WTC11 (cell line): ENCODE data around the gene PLXNA2. TPM values are rescaled to one million over a fixed set of nuclear protein-coding genes. Genes with fewer than 3 reads are reported as not detected.

Experiments
- ATAC-seq: fragments of 200-7000 bp; cut with Tn5 transposase; 2 replicates; pipeline ENCODE4 v1.10.0; 2021; ENCODE audit warnings: mild to moderate bottlenecking, moderate library complexity
- CTCF ChIA-PET: fragments of 300-600 bp; sonication (Branson Sonifier 250); formaldehyde crosslinking; loops from one replicate; lab custom pipeline; 2021; ENCODE audit warnings: antibody characterized with exemption; lab: Charles Lee
- POLR2A ChIA-PET: fragments of 350-600 bp; sonication (Branson Sonifier 250); formaldehyde crosslinking; loops from one replicate; lab custom pipeline; 2021; ENCODE audit warnings: antibody characterized with exemption; lab: Charles Lee
- DNase-seq: peaks from one replicate; pipeline ENCODE4 v3.0.0; 2021; ENCODE audit warnings: low spot score
- H3K27ac Mint-ChIP-seq: 2 replicates; pipeline ENCODE4 v1.8.0; 2021; ENCODE audit warnings: mixed read lengths
- H3K27me3 Mint-ChIP-seq: 2 replicates; pipeline ENCODE4 v1.8.0; 2021; ENCODE audit warnings: low read depth, mild to moderate bottlenecking, moderate library complexity, mixed read lengths
- H3K36me3 Mint-ChIP-seq: 2 replicates; pipeline ENCODE4 v1.8.0; 2021; ENCODE audit warnings: mixed read lengths
- H3K4me1 Mint-ChIP-seq: 2 replicates; pipeline ENCODE4 v1.8.0; 2022; ENCODE audit warnings: mixed read lengths
- H3K4me3 Mint-ChIP-seq: 2 replicates; pipeline ENCODE4 v1.8.0; 2021; ENCODE audit warnings: mild to moderate bottlenecking, moderate library complexity, mixed read lengths
- H3K9me3 Mint-ChIP-seq: 2 replicates; pipeline ENCODE4 v1.8.0; 2021; ENCODE audit warnings: mixed read lengths
- ATF2 ChIP-seq: sonication (generic); formaldehyde crosslinking; IDR thresholded peaks from 2 replicates; pipeline ENCODE4 v1.8.1; 2022; ENCODE audit warnings: low read depth, missing genetic modification reagents, borderline replicate concordance
- E2F1 ChIP-seq: sonication (generic); formaldehyde crosslinking; IDR thresholded peaks from 2 replicates; pipeline ENCODE4 v1.8.0; 2022; ENCODE audit warnings: mild to moderate bottlenecking, missing genetic modification reagents
- ELF4 ChIP-seq: sonication (generic); formaldehyde crosslinking; IDR thresholded peaks from 2 replicates; pipeline ENCODE4 v1.8.1; 2022; ENCODE audit warnings: low read depth, mild to moderate bottlenecking, moderate library complexity, missing genetic modification reagents
- ERG ChIP-seq: fragments of 250-450 bp; sonication (Bioruptor Pico); IDR thresholded peaks from 2 replicates; pipeline ENCODE4 v1.8.0; 2021; ENCODE audit warnings: mild to moderate bottlenecking
- HMGXB4 ChIP-seq: sonication (generic); formaldehyde crosslinking; IDR thresholded peaks from 2 replicates; pipeline ENCODE4 v1.8.1; 2023; ENCODE audit warnings: mild to moderate bottlenecking, moderate library complexity, missing genetic modification reagents
- KAT7 ChIP-seq: sonication (generic); formaldehyde crosslinking; IDR thresholded peaks from 2 replicates; pipeline ENCODE4 v1.8.1; 2023; ENCODE audit warnings: missing genetic modification reagents, mild to moderate bottlenecking, borderline replicate concordance
- MXD4 ChIP-seq: fragments of 250-450 bp; sonication (Bioruptor Pico); IDR thresholded peaks from 2 replicates; pipeline ENCODE4 v1.8.0; 2021; ENCODE audit warnings: mild to moderate bottlenecking, moderate library complexity, borderline replicate concordance
- RORB ChIP-seq: fragments of 250-450 bp; sonication (Bioruptor Pico); IDR thresholded peaks from 2 replicates; pipeline ENCODE4 v1.9.0; 2021; ENCODE audit warnings: mild to moderate bottlenecking
- USF1 ChIP-seq: sonication (generic); formaldehyde crosslinking; IDR thresholded peaks from 2 replicates; pipeline ENCODE4 v1.8.0; 2022; ENCODE audit warnings: mild to moderate bottlenecking, missing genetic modification reagents
- ZMAT4 ChIP-seq: fragments of 250-450 bp; sonication (Bioruptor Pico); IDR thresholded peaks from 2 replicates; pipeline ENCODE4 v1.9.0; 2021; ENCODE audit warnings: mild to moderate bottlenecking
- ZNF219 ChIP-seq: sonication (generic); formaldehyde crosslinking; IDR thresholded peaks from 2 replicates; pipeline ENCODE4 v1.8.0; 2023; ENCODE audit warnings: missing genetic modification reagents, mild to moderate bottlenecking, borderline replicate concordance
- ZNF232 ChIP-seq: sonication (generic); formaldehyde crosslinking; IDR thresholded peaks from 2 replicates; pipeline ENCODE4 v1.8.0; 2022; ENCODE audit warnings: mild to moderate bottlenecking, missing genetic modification reagents
- ZNF317 ChIP-seq: sonication (generic); formaldehyde crosslinking; IDR thresholded peaks from 2 replicates; pipeline ENCODE4 v1.8.1; 2023; ENCODE audit warnings: low read depth, mild to moderate bottlenecking, moderate library complexity, missing genetic modification reagents, borderline replicate concordance
- total RNA-seq: library from RNA; stranded (reverse); gene quantifications from 3 replicates; pipeline ENCODE4 v1.2.3, GENCODE V29; 2021

The PLXNA2 gene
- total RNA-seq, 1 experiment from 2014 or later, result 4.2 TPM

GRCh38 chr1:208161656-208162375 lies 82.4 kb downstream of the PLXNA2 start:
- H3K4me1 Mint-ChIP-seq, result peaks cover 62% of the 10 kb centered on the region

GRCh38 chr1:208161005-208161404 lies 83.2 kb downstream of the PLXNA2 start:
- Mint-ChIP-seq H3K36me3 (no peaks in the 10 kb centered on the region), H3K9me3 (no peaks in the 10 kb centered on the region), H3K4me1 (peaks cover 53% of the 10 kb centered on the region), H3K4me3 (no peak overlapping the region), H3K27ac (no peak overlapping the region), H3K27me3 (no peaks in the 10 kb centered on the region; the same call in 1 of the 2 replicates)
- TF ChIP-seq ZMAT4 (CRISPR knock-in tag), result no peak
- no peak for TF ChIP-seq USF1 (CRISPR knock-in tag)
- no peak for TF ChIP-seq ERG
- TF ChIP-seq HMGXB4, result no peak
- no peak for TF ChIP-seq RORB (CRISPR knock-in tag)
- no peak for TF ChIP-seq MXD4 (CRISPR knock-in tag)
- ChIA-PET CTCF (interaction anchor here (1.1 to 6.1 kb wide), 3 partner anchors 29 to 163 kb away, joined by 3 to 42 read pairs (median 4); no protein-coding TSS in a partner anchor), POLR2A (no interaction called here)
- ATAC-seq (peak; percentile 31), DNase-seq (no peak)

More at GRCh38 chr1:208161656-208162375, 82.4 kb downstream of the PLXNA2 start:
- Mint-ChIP-seq H3K27ac (no peak overlapping the region), H3K36me3 (no peaks in the 10 kb centered on the region), H3K27me3 (no peaks in the 10 kb centered on the region; the same call in 1 of the 2 replicates), H3K4me3 (no peak overlapping the region), H3K9me3 (no peaks in the 10 kb centered on the region)
- TF ChIP-seq ELF4 (CRISPR knock-in tag) (no peak), ATF2 (no peak), ZNF317 (CRISPR knock-in tag) (no peak), ZNF232 (CRISPR knock-in tag) (no peak), E2F1 (CRISPR knock-in tag) (no peak), ZNF219 (no peak), MXD4 (CRISPR knock-in tag) (no peak), KAT7 (CRISPR knock-in tag) (no peak)
- ChIA-PET CTCF (interaction anchor here (0.9 to 6.1 kb wide), 4 partner anchors 30 to 293 kb away, joined by 3 to 42 read pairs (median 4); no protein-coding TSS in a partner anchor), POLR2A (no interaction called here)
- no peak for DNase-seq
- no peak for ATAC-seq
